ENCODE results near the gene CNTN5. TPM values are rescaled to one million over a fixed set of nuclear protein-coding genes. Genes with fewer than 3 reads are reported as not detected.

The CNTN5 gene
- total RNA-seq, 1 donor from 2014 or later: 0.04 TPM

DNA sequence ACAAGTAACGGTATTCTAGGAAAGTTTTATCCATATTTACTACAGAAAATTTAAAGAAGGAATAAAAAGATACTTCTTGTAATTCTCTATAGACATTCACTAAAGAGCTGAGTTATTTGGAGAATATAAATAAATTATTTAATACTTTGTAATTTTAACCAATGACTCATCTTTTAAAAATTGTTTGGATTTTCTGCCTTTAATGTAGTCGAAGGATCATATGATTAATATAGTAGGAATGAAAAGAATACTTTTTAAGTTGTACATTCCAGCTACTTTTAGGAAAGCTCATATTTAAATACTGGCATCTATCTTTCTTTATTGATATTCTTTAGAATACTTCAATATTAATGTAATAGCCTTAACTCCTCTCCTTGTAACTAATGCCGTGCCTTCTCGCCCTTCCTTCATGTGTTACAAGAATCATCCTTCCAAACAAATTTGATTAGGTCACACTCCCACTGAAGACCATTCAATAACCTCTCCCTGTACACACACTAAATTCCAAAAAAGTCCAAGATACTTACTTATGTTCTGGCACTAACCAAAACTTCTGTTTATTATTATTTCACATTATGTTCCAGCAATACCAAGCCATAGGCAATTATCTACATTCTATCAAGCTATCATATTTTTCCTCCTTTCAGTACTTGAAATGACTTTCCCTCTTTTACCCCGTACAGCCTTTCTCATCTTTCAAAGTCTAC, 501.9 kb downstream of the CNTN5 start:
- ATAC-seq: no peak

GRCh38 chr11:99531468-99531867, 510.7 kb downstream of the CNTN5 start:
- no peak for ATAC-seq

GRCh38 chr11:99534812-99535211, 514.1 kb downstream of the CNTN5 start:
- no peak for ATAC-seq

DNA sequence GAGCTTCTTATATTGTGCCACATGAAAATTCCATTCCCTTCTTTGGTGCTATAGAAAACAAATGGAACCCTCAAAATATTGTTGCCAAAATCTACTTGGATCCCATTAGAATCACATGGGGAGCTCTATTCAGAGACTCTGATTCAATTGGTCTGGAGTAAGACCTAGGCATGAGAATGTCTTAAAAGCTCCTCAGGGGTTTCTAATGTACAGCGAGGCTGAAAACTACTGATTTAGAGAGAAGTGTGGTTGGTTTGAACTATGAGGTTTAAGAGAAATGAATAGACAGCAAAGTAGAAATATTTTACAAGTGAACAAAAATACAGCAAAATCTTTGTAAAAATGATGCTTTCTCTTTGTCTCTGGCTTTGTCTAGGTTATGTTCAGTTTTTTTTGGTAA, 514.7 kb downstream of the CNTN5 start:
- no peak for ATAC-seq

DNA sequence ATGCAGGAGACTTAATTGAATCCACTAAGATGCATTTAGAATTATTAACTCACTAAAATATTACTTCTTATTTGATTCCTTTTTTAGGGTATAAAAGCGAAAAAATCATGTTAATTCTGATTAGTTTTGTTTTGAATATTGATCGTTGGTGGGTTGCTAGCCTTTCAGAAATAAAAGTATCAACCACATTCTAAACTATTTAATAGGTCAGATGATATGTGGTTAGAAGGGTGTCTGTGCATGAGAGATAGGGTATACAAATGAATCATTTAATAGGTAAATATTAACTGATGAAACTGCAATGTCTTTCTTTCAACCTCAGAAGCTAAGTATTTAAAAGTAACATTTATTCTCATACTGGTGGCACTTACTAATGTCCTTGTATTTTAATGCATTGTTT, 515.1 kb downstream of the CNTN5 start:
- no peak for ATAC-seq

DNA sequence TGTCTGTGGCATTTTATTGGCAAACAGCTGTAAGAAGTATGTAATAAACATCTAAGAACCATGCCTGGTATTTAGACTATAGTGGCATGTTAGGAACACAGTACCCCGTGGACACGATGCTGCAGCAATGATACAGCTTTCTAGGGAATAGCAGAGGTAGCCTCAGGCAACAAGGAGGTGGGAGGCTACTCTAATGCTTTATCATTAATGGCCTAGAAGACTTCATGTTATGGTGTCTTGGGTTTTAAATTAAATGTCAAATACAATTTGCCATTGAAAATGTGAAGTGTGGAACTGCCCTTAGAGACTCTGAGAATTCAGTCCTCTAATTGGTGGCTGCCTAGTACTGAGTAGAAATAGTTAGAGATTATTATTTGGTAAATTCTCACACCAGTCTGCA, 516.9 kb downstream of the CNTN5 start:
- no peak for ATAC-seq

- ATAC-seq: no peak
Observed at GRCh38 chr11:99545616-99546015, 524.9 kb downstream of the CNTN5 start.

- no peak for ATAC-seq
Observed at GRCh38 chr11:99548264-99548663, 527.5 kb downstream of the CNTN5 start.

DNA sequence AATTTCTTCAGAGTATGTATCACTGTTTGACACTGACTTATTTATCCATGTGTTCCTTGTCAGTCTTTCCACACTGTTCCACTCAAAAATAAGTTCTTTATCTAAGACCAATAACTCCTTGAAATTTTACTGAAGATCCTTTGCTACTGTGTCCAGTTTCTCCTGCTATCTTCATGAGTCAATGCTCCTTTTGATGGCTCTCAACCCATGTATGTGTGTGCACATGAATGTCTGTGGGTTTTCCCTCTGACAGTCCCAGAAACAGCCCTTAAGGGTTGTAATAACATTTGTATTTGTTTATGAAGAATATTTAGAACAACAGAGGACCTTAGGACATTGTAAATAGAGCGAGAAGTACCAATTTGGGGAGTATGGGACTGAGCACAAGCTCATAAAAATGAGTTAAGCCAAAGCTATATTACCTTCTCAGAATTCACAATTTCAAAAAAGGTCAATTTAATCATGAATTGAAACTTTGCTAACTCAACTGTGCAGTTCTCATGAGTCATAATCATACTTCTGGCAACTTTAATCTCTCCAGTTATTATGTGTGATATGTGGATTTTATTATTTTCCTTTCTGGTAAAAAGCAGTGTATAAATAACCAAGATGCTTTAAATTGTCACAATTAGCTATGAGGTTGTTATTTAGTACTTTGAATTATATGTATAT, 533.6 kb downstream of the CNTN5 start:
- ATAC-seq: no peak

DNA sequence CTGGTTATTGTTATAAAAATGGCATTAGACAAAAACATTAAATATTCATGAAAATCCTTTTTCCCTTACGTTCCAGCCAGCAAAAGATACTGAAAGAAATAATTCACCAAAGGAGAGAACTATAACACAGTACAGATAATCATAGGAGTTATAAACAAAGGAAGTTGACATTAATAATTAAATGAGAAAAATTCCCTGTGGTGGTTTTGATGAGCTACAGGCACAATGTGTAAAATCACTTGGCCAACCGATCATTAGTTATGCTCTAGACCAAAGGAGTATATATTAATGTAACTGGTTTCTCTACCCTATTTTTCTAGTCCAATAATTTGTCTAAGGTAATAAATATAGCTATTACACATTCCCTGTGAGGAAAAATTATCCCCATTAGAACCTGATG, 534.7 kb downstream of the CNTN5 start:
- ATAC-seq: no peak

DNA sequence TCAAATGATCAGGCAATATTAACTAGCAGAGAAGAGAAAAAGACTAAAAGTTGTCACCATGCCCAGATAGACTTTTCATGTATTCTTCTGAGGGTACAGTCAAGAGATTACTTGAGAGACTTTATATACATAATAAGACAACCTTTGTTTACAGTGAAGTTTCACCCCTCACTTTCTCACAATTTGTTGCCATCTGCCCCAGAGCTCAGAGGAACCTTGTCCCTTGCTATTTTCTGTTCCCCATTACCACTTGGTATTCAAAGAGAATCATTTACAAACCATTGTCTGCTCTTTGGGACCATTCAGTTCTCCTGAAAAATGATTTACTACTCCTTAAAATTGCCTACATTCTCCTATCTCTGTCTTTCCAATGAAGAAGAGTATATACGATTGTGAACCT, 544.6 kb downstream of the CNTN5 start:
- ATAC-seq: no peak

GRCh38 chr11:99567334-99567956, 546.7 kb downstream of the CNTN5 start:
- ATAC-seq: no peak

- no peak for ATAC-seq
Observed at GRCh38 chr11:99568808-99569207, 548.1 kb downstream of the CNTN5 start.

- ATAC-seq: no peak
Observed at GRCh38 chr11:99571094-99571493, 550.3 kb downstream of the CNTN5 start.

DNA sequence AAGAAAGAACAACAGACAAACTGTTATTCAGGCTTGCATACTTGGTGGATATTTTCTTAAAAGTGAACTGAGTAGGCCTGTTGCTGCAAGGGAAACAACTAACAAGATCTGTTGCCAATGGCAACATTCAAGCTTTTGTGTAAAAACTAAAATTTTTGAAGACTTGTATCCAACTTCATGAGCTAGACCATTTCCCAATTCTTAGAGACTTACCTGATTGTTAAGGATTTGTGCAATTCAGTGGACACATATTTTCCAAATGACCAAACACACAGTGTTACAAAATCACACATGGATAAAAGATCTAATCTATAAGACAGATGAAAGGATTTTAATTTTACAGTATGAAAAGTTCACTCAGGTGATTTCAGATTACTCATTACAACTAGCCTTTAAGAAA, 564.1 kb downstream of the CNTN5 start:
- ATAC-seq: no peak

DNA sequence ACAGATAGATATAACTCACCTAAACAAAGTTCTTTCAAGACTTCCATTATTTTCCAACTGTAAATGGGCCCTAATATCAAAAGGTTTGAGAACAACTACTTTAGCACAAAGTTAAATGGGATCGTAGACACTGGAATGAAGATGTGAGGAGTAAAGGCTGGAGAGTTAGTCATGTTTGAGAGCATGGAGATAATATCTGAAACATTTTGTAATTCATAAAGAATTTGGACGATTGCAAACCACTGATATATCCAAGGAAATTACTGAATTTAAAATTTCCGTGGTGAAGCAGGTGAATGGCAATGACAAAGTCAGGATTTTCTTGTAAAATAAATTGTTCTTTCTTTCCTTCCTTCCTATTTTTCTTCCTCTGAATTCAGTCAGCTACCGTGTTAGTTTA, 564.9 kb downstream of the CNTN5 start:
- no peak for ATAC-seq

GRCh38 chr11:99589771-99590170, 569.0 kb downstream of the CNTN5 start:
- no peak for ATAC-seq

DNA sequence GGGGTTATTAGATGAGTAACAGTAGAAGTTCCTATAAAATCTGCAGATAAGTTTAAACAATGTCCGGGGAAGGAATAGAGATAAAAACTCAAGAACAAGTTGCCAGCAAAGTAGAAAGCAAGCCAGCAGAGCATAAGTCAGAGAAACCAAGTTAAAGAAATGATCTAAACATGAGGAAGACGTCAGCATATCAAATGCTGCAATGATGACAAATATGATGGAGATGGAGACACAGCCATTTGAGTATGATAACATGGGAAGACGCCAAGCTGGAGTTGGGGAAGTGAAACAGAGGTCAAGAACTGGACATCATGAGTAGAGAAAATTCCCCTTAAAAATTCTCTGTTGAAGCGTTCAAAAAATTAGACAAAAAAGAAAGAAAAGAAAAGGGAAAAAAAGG, 571.5 kb downstream of the CNTN5 start:
- no peak for ATAC-seq

DNA sequence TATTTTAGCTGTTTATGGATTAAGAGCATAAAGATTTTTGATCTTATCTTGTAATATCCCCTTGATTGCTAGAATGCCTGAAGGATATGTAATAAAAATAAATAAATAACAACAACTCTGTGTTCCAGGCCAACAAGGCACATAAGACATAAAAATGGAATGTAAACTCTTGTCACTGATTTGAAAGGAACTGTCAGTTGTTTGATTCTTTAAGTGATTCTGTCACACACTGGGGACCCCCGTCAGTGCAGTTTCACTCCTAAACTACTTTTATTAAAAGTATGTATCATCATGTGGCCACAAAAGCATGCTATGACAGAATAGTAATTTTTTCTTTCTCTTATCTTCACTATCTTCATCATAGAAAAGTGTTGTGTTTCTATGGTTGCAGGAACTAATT, 572.4 kb downstream of the CNTN5 start:
- no peak for ATAC-seq

- no peak for ATAC-seq
Observed at GRCh38 chr11:99601179-99601578, 580.4 kb downstream of the CNTN5 start.

- ATAC-seq: no peak
Observed at GRCh38 chr11:99614352-99614751, 593.6 kb downstream of the CNTN5 start.

- no peak for ATAC-seq
Observed at GRCh38 chr11:99630629-99631028, 609.9 kb downstream of the CNTN5 start.

- ATAC-seq: no peak
Observed at GRCh38 chr11:99631618-99632017, 610.9 kb downstream of the CNTN5 start.

- no peak for ATAC-seq
Observed at GRCh38 chr11:99632969-99633368, 612.2 kb downstream of the CNTN5 start.
